Activated CD8-positive, alpha-beta memory T cell treated with anti-CD3 and anti-CD28 coated beads, Interleukin-2, amount 10 ng/mL, durations not matched to agents 7 days and 5 days (primary cell): ENCODE measurements around the gene KRTAP5-11. TPM values are rescaled to one million over a fixed set of nuclear protein-coding genes. Genes with fewer than 3 reads are reported as not detected.
"Not testable (repeated sequence)": the region's sequence is repeated elsewhere in the genome, so short reads cannot be mapped to it uniquely, and the experiment has no call there.

ENCODE experiments used
- ATAC-seq: fragments of 150-1000 bp; cut with Tn5 transposase; one replicate; pipeline ENCODE4 v1.10.0; 2021; ENCODE audit warnings: moderate library complexity
- CTCF ChIA-PET: fragments of 350-600 bp; sonication (Branson Sonifier 250); formaldehyde crosslinking; loops from one replicate; lab custom pipeline; 2021; ENCODE audit warnings: antibody characterized with exemption; lab: Charles Lee
- DNase-seq: peaks from one replicate; pipeline ENCODE4 v3.0.0-alpha.2; 2020
- H3K27ac Mint-ChIP-seq: one replicate; pipeline ENCODE4 v1.8.0; 2021; ENCODE audit warnings: mild to moderate bottlenecking, mixed read lengths
- H3K27me3 Mint-ChIP-seq: one replicate; pipeline ENCODE4 v1.8.0; 2021; ENCODE audit warnings: mixed read lengths
- H3K36me3 Mint-ChIP-seq: one replicate; pipeline ENCODE4 v1.8.0; 2021; ENCODE audit warnings: mild to moderate bottlenecking, mixed read lengths
- H3K4me1 Mint-ChIP-seq: one replicate; pipeline ENCODE4 v1.8.0; 2021; ENCODE audit warnings: mixed read lengths
- H3K4me3 Mint-ChIP-seq: one replicate; pipeline ENCODE4 v1.8.0; 2021; ENCODE audit warnings: mild to moderate bottlenecking, moderate library complexity, mixed read lengths
- H3K9me3 Mint-ChIP-seq: one replicate; pipeline ENCODE4 v1.8.0; 2022; ENCODE audit warnings: low read depth, mixed read lengths
- total RNA-seq, 2 experiments: library from RNA; stranded (reverse); gene quantifications; one replicate each; pipeline ENCODE4 v1.2.3, GENCODE V29; 2021

The KRTAP5-11 gene
- total RNA-seq, 2 experiments from 2014 or later: not detected

- H3K36me3 Mint-ChIP-seq, H3K4me1 Mint-ChIP-seq, CTCF ChIA-PET, ATAC-seq, H3K9me3 Mint-ChIP-seq, DNase-seq, H3K4me3 Mint-ChIP-seq, H3K27ac Mint-ChIP-seq: not testable (repeated sequence)
- H3K27me3 Mint-ChIP-seq: peaks cover 19% of the 10 kb centered on the region
Observed at GRCh38 chr11:71540521-71541304, 42.0 kb downstream of the KRTAP5-11 start.

- H3K36me3 Mint-ChIP-seq, H3K4me1 Mint-ChIP-seq, CTCF ChIA-PET, H3K9me3 Mint-ChIP-seq, DNase-seq, H3K4me3 Mint-ChIP-seq, ATAC-seq, H3K27ac Mint-ChIP-seq: not testable (repeated sequence)
- peaks cover 19% of the 10 kb centered on the region for H3K27me3 Mint-ChIP-seq
Observed at GRCh38 chr11:71539971-71540370, 42.7 kb downstream of the KRTAP5-11 start.

- Mint-ChIP-seq H3K4me1 (peaks cover 4% of the 10 kb centered on the region), H3K36me3 (peaks cover 1% of the 10 kb centered on the region), H3K9me3 (peaks cover 2% of the 10 kb centered on the region), H3K27ac (no peak overlapping the region), H3K4me3 (no peak overlapping the region), H3K27me3 (peaks cover 14% of the 10 kb centered on the region)
- ATAC-seq: no peak
- DNase-seq: peak; percentile 15
- CTCF ChIA-PET: no interaction called here
Observed at GRCh38 chr11:71539017-71539416, 43.7 kb downstream of the KRTAP5-11 start.

DNA sequence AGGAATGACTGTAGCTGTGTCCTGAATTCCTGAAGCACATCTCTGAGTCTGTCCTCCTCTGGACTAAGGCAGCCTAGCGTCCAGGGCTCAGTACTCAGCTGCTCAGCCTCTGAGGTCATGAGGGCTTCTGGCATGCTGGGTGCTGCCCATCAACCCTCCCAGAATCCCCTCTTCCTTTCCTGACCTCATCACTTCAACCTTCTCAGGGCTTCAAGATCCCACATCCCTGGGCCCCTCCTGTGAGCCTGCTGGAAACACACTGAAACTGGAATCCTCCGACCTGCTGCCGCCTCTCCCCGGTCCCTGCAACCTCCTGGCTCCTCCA, 44.0 kb downstream of the KRTAP5-11 start:
- Mint-ChIP-seq H3K4me3 (no peak overlapping the region), H3K9me3 (peaks cover 2% of the 10 kb centered on the region), H3K36me3 (peaks cover 1% of the 10 kb centered on the region), H3K27ac (no peak overlapping the region), H3K4me1 (peaks cover 4% of the 10 kb centered on the region), H3K27me3 (peaks cover 12% of the 10 kb centered on the region)
- ATAC-seq (no peak), DNase-seq (peak; percentile 7)
- CTCF ChIA-PET: no interaction called here

DNA sequence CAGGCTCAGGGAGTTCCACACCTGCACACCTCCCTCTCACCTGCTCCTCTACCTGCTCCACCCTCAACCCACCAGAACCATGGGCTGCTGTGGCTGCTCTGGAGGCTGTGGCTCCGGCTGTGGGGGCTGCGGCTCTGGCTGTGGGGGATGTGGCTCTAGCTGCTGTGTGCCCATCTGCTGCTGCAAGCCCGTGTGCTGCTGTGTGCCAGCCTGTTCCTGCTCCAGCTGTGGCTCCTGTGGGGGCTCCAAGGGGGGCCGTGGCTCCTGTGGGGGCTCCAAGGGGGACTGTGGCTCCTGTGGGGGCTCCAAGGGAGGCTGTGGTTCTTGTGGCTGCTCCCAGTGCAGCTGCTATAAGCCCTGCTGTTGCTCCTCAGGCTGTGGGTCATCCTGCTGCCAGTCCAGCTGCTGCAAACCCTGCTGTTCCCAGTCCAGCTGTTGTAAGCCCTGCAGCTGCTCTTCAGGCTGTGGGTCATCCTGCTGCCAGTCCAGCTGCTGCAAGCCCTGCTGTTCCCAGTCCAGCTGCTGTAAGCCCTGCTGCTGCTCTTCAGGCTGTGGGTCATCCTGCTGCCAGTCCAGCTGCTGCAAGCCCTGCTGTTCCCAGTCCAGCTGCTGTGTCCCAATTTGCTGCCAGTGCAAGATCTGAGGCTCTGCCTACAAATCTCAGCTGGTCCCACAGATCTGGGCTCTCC, 44.6 kb downstream of the KRTAP5-11 start, which contains the start of gene KRTAP5-8:
TSS of gene KRTAP5-8 (plus strand) at position 49 of the 689 bp plus-strand sequence. CDS start at position 80, 31 bp downstream.
- CTCF ChIA-PET, H3K4me1 Mint-ChIP-seq, H3K27ac Mint-ChIP-seq, H3K4me3 Mint-ChIP-seq, H3K27me3 Mint-ChIP-seq, ATAC-seq, H3K9me3 Mint-ChIP-seq, H3K36me3 Mint-ChIP-seq: not testable (repeated sequence)
- DNase-seq: peak; percentile 16

DNA sequence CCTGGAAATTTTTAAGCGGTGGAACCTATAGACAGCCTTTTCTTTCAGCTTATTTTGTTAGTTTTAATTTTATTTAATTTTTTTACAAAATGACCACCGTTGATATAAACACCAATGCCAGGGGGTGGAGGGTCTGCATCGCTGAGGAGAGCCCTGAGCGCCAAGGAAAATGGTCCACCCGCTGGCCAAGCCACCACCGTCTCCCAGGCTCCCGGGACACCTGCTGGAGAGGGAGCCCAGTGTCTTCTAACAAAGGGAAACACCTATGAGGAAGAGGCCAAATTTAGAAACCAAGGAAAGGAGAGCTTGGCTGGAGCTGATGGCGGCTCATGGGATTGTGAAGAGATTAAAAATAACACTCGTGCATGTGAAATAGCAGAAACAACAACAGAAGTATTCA, 45.1 kb downstream of the KRTAP5-11 start:
- peaks cover 2% of the 10 kb centered on the region for H3K9me3 Mint-ChIP-seq
- CTCF ChIA-PET: interaction anchor here (1.2 kb wide), 1 partner anchor 10 kb away, joined by 4 read pairs; no protein-coding TSS in a partner anchor
- no peak overlapping the region for H3K27ac Mint-ChIP-seq
- H3K36me3 Mint-ChIP-seq: peaks cover 1% of the 10 kb centered on the region
- ATAC-seq (no peak), DNase-seq (no peak)
- peaks cover 10% of the 10 kb centered on the region for H3K27me3 Mint-ChIP-seq
- H3K4me3 Mint-ChIP-seq: no peak overlapping the region
- no peaks in the 10 kb centered on the region for H3K4me1 Mint-ChIP-seq

DNA sequence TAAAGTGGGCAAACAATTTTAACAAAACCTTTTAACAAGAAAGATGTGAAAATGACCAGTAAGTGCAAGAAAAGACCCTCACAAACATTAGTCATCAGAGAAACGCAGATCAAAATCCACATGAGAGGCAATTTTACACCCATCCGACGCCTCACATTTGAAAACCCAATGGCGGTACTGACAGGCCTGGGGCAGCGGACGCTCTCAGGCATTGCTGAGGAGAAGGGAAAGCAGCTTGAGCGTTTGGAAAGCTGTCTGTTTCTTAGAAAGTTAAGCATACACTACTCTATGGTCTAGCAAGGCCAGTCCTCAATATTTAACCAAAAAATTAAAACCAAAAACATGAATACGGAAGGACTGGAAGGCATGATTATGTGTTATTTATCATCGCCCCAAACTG, 46.9 kb downstream of the KRTAP5-11 start:
- H3K27ac Mint-ChIP-seq: no peak overlapping the region
- H3K4me3 Mint-ChIP-seq: no peak overlapping the region
- H3K9me3 Mint-ChIP-seq: peaks cover 2% of the 10 kb centered on the region
- ATAC-seq (no peak), DNase-seq (no peak)
- peaks cover 5% of the 10 kb centered on the region for H3K27me3 Mint-ChIP-seq
- CTCF ChIA-PET: no interaction called here
- H3K4me1 Mint-ChIP-seq: no peaks in the 10 kb centered on the region
- peaks cover 1% of the 10 kb centered on the region for H3K36me3 Mint-ChIP-seq

- H3K4me1 Mint-ChIP-seq, H3K4me3 Mint-ChIP-seq, CTCF ChIA-PET, H3K27me3 Mint-ChIP-seq, H3K9me3 Mint-ChIP-seq, H3K27ac Mint-ChIP-seq, ATAC-seq, H3K36me3 Mint-ChIP-seq: not testable (repeated sequence)
- peak; percentile 28 for DNase-seq
Observed at GRCh38 chr11:71534711-71535608, 47.7 kb downstream of the KRTAP5-11 start.

DNA sequence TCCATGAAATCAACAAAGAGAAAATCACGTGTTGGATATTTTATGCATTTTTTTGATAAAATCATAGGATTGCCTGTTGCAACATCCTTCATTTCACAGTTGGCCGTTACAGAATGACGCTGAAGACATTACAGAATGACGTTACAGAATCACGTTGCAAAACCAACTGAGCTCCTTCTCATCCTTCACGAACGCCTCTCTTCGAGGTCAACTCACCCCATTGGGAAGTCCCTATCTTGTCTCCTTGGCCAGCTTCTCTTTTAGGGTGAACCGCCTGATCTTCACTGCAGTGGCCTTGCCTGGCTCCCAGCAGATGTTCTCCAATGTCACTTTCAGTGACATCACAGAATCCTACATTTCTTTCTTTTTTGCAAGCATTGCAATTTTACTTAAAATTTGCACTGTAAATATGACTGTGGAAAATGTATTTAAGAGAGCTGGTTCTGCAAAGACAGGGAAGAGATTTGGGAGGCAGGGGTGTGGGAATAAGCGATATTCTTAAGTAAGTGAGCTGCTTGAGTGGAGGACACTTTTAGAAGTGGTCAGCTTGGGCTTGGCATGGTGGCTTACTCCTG, 50.6 kb downstream of the KRTAP5-11 start:
- DNase-seq: peak; percentile 12
- Mint-ChIP-seq H3K36me3 (no peaks in the 10 kb centered on the region), H3K4me3 (no peak overlapping the region), H3K9me3 (no peaks in the 10 kb centered on the region), H3K27me3 (peaks cover 5% of the 10 kb centered on the region), H3K27ac (no peak overlapping the region), H3K4me1 (no peaks in the 10 kb centered on the region)
- CTCF ChIA-PET: no interaction called here
- ATAC-seq: no peak

Other genes starting within 250 kb of the KRTAP5-11 start
- gene DHCR7, start 134.5 kb downstream of the KRTAP5-11 start, total RNA-seq: 10 to 100 TPM; 54.7 to 90.5 TPM
- 100 to 1,000 TPM in 1 of 2 experiments, 10 to 100 TPM in 1; 97.7 to 134 TPM for gene NADSYN1, start 129.7 kb downstream of the KRTAP5-11 start, total RNA-seq
- not detected for gene KRTAP5-7, start 55.6 kb downstream of the KRTAP5-11 start, total RNA-seq
- not detected for gene KRTAP5-8, start 44.9 kb downstream of the KRTAP5-11 start, total RNA-seq
- not detected for gene KRTAP5-9, start 34.5 kb downstream of the KRTAP5-11 start, total RNA-seq
- not detected for gene KRTAP5-10, start 17.3 kb downstream of the KRTAP5-11 start, total RNA-seq